Lower lobe of right lung (tissue), 2 donors: Measurements from ENCODE around the gene PARP6. TPM values are rescaled to one million over a fixed set of nuclear protein-coding genes. Genes with fewer than 3 reads are reported as not detected.

Source experiments
- ATAC-seq, 2 donors: fragments of 200-7000 bp; cut with Tn5 transposase; one replicate each; pipeline ENCODE4 v1.9.1; 2020 to 2022; ENCODE audit warnings: mild to moderate bottlenecking in 2 of 2, moderate library complexity in 2 of 2
- DNase-seq: peaks from one replicate; pipeline ENCODE4 v3.0.0-alpha.2; 2020
- H3K27ac ChIP-seq: fragments of 200-600 bp; one replicate; pipeline ENCODE4 v1.8.0; 2022
- H3K27me3 ChIP-seq: fragments of 200-600 bp; one replicate; pipeline ENCODE4 v1.8.0; 2022; ENCODE audit warnings: low read depth
- H3K36me3 ChIP-seq: fragments of 200-600 bp; one replicate; pipeline ENCODE4 v1.8.0; 2022; ENCODE audit warnings: mild to moderate bottlenecking
- H3K4me1 ChIP-seq: fragments of 200-600 bp; one replicate; pipeline ENCODE4 v1.8.0; 2022
- H3K4me3 ChIP-seq: fragments of 200-600 bp; one replicate; pipeline ENCODE4 v1.8.0; 2022; ENCODE audit warnings: mild to moderate bottlenecking
- H3K9me3 ChIP-seq: fragments of 200-600 bp; one replicate; pipeline ENCODE4 v1.8.0; 2022
- intact Hi-C: fragments of 100-400 bp; cut with DNase I; formaldehyde crosslinking; loops from one replicate; pipeline ENCODE4 v1.11.0; 2022
- total RNA-seq: library from RNA; stranded (reverse); fragmentation: NEBNext Ultra II Directional; extraction: Animal tissue kit (Norgen Biotek cat#: 25700); gene quantifications from one replicate; pipeline ENCODE4 v1.2.1, GENCODE V29; 2021
- TF ChIP-seq, protein P1 (sequence below): fragments of 200-600 bp; IDR thresholded peaks from one replicate; pipeline ENCODE4 v1.8.0; 2022; ENCODE audit warnings: antibody characterized with exemption, mild to moderate bottlenecking
- donor health status: DM: no; HTN: yes; CAD: no; lungs with severe emphysema.

The PARP6 gene
- total RNA-seq, 1 donor from 2014 or later: 72.2 TPM

DNA sequence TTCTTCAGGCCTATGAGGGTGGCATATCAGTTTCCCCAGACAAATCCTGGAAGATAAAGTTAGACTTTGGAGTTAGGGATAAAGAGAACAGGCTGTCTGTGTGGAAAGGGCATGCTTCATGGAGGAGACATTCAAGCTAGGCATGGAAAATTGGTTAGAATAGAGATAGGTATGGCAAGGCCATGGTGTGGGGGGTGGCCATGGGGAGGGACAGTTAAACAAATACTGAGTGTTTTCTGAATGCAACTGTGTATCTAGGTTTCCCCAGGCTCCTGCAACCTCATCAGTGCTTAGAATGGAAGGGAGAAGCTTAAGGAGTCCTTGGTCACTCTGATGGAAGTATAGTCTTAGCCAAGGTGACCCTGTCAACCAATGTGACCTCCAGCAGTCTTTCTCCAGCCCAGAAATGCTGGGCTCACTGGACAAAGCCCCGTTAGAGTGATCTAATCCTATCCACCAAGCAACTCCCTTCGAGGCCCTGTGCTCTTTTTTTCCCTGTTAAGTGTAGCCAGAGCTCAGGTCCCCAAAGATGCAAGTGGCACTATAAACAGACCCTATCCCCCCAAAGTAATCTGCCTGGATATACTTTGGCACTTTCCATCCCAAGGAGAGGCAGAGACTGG, 35.9 kb downstream of the PARP6 start:
- peaks cover 25% of the 10 kb centered on the region for H3K4me1 ChIP-seq
- ATAC-seq: no peak
- no peaks in the 10 kb centered on the region for H3K9me3 ChIP-seq
- peaks cover 19% of the 10 kb centered on the region for H3K36me3 ChIP-seq
- no peak overlapping the region for H3K4me3 ChIP-seq
- H3K27ac ChIP-seq: no peak overlapping the region
- intact Hi-C loops: no loop called here
- DNase-seq: no peak
- no peaks in the 10 kb centered on the region for H3K27me3 ChIP-seq
- TF ChIP-seq, protein P1, sequence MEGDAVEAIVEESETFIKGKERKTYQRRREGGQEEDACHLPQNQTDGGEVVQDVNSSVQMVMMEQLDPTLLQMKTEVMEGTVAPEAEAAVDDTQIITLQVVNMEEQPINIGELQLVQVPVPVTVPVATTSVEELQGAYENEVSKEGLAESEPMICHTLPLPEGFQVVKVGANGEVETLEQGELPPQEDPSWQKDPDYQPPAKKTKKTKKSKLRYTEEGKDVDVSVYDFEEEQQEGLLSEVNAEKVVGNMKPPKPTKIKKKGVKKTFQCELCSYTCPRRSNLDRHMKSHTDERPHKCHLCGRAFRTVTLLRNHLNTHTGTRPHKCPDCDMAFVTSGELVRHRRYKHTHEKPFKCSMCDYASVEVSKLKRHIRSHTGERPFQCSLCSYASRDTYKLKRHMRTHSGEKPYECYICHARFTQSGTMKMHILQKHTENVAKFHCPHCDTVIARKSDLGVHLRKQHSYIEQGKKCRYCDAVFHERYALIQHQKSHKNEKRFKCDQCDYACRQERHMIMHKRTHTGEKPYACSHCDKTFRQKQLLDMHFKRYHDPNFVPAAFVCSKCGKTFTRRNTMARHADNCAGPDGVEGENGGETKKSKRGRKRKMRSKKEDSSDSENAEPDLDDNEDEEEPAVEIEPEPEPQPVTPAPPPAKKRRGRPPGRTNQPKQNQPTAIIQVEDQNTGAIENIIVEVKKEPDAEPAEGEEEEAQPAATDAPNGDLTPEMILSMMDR: no peak

DNA sequence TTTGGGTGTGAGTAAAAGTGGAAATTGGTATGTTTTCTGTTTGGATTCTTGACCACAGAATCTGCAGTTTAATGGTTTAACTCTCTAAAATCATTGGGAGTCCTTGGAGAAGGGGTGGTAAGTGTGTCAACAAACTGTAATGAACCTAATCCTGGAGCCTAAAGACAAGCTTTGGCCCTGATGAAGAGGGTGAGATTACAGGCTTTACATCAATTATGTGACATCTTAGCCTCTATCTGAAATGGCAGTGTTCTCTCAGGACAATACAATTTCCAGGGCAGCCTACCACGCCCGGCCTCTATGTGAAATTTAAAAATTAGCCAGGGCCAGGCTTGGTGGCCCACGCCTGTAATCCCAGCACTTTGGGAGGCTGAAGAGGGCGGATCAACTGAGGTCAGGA, 37.1 kb downstream of the PARP6 start:
- intact Hi-C loops: no loop called here
- Histone ChIP-seq H3K9me3 (no peaks in the 10 kb centered on the region), H3K4me1 (peaks cover 25% of the 10 kb centered on the region), H3K4me3 (no peak overlapping the region), H3K36me3 (peaks cover 7% of the 10 kb centered on the region), H3K27me3 (no peaks in the 10 kb centered on the region), H3K27ac (no peak overlapping the region)
- ATAC-seq (no peak), DNase-seq (no peak)
- TF ChIP-seq, protein P1: no peak

DNA sequence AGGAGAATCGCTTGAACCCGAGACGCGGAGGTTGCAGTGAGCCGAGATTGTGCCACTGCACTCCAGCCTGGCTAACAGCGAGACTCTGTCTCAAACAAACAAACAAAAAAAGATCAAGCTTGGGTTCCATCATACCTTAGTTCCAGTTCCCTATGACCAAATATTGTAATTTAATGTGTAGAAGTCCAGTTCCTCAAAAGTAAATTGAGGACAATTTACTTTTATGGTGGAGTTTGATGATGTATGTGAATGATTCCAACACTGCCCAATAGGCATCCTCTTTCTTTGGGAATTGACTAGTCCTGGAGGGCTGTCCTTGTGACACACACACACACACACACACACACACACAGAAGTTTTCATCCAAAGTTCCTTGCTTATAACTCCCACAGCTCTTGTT, 38.6 kb downstream of the PARP6 start:
- H3K4me3 ChIP-seq: no peak overlapping the region
- ATAC-seq (no peak), DNase-seq (no peak)
- no peak overlapping the region for H3K27ac ChIP-seq
- intact Hi-C loops: no loop called here
- no peaks in the 10 kb centered on the region for H3K36me3 ChIP-seq
- no peaks in the 10 kb centered on the region for H3K27me3 ChIP-seq
- TF ChIP-seq, protein P1: no peak
- H3K9me3 ChIP-seq: no peaks in the 10 kb centered on the region
- peaks cover 33% of the 10 kb centered on the region for H3K4me1 ChIP-seq

DNA sequence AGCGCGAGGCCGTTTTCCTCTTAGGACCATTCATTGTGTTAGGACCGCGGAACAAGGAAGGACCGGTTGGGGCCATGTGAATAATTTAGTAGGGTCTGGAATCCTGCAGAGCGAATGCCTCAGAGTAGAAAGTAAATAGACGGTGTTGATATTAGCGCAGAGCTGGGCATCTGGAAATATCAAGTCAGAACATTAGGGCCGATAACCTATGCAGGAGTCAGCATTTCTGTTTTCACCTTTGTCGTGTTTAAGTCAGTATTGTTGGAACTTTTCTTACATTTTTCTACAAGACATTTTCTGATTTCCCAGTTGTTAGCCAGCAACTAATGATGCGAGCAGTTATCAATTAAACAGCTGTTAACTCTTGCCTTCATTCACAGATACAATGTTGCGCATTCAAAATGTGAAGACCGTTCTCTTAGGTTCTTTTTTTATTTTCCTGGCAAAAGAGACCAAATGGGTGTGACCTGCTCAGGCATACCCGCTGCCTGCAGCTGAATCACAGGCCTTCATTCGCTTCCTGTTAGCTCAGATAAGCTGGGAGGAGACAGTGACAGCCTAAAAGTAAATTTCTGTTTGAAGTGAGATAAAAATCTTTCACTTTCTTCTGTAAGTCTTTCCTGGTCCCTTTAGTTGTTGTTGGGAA, 40.4 kb downstream of the PARP6 start:
- H3K4me1 ChIP-seq: peaks cover 48% of the 10 kb centered on the region
- no peak for DNase-seq
- H3K9me3 ChIP-seq: no peaks in the 10 kb centered on the region
- TF ChIP-seq, protein P1: no peak
- ATAC-seq: peak; percentile 5 to 30
- intact Hi-C loops: no loop called here
- H3K36me3 ChIP-seq: no peaks in the 10 kb centered on the region
- peak overlapping the region; percentile 99 for H3K4me3 ChIP-seq
- H3K27me3 ChIP-seq: no peaks in the 10 kb centered on the region
- peak overlapping the region; percentile 96 for H3K27ac ChIP-seq

DNA sequence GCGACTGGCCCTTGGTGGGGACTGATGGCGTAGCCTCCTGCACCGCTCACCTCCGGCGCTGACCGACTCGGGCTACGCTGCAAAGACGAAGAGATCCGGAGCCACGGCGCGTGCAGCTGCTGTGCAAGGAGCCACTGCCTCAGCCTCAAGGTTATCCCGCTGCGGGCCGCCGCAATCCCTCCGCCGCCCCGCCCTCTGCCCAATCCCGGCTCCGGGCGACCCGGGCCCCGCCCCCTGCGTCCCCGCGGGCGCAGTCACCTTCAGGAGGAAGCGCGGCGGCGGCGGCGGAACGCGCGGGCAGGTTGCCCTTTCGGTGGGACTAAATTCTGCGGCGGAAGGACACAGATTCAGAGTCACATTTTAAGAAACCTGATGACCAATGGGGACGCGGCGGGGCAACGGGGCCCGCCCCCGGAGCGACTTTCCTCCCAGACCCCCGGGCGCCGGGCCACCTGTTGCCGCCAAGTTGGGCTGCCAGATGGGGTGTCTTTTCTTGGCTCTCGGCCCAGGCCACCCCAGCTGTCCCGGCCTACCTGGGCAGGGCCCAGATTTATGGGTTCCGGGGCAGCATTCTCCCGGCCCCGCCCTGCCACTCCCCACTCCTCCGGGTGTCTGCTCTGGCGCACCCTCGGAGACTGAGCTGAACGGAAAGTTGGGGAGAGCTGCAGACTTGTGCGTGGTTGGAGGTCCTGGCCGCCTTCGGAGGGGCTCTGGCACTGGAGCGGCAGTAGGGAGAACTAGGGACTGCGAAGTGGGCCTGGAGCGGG, 41.1 kb downstream of the PARP6 start, which contains the start of gene PKM:
Gene PKM (minus strand): TSS at position 125 of the 767 bp plus-strand sequence. CDS start 12,093 bp downstream, outside the sequence.
- Histone ChIP-seq H3K4me3 (peak within 1 kb of the TSS; percentile 99), H3K9me3 (no peaks in the 10 kb centered on the region), H3K4me1 (peaks cover 50% of the 10 kb centered on the region), H3K27me3 (no peaks in the 10 kb centered on the region), H3K36me3 (no peaks in the 10 kb centered on the region), H3K27ac (peak within 1 kb of the TSS; percentile 96)
- TF ChIP-seq, protein P1: no peak
- intact Hi-C loops: no loop called here
- DNase-seq (peak; percentile 98), ATAC-seq (peak; percentile 94 to 95)
